ENCODE measurements around the gene AGO4.

AGO4 gene

DNA sequence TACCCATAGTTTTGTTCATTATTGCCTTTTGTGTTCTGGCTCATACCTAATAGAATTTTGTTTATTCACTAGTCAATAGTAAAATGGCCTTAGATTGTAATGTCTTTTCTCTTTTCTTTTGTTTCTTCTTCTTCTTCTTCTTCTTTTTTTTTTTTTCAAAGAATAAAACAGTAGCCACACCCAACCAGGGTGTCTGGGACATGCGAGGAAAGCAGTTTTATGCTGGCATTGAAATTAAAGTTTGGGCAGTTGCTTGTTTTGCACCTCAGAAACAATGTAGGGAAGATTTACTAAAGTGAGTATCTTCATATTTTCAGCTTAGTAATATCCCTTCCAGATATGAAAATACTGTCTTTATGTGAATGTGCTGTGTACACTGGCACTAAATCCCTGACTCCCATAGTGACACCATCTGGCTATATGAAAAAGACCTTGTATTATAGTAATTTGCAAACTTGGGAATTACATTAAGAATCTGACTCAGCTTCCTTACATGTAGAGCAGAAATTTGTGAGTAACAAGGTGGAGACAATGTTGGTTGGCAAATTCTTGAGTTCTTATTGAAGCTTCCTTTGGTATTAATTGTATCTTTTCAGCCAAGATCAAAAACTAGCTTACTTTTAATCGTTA, 24.6 kb downstream of the AGO4 start:
- peaks cover 100% of the 10 kb centered on the region for H3K36me3 ChIP-seq
- H3K4me3 ChIP-seq (ENCODE audit: low read depth in 1 of 2, low read length in 1 of 2): no peak overlapping the region
- H3K27ac ChIP-seq: no peak overlapping the region
- H3K9me3 ChIP-seq: no peaks in the 10 kb centered on the region
- no peak for TF ChIP-seq CTCF (IDR thresholded peaks at IDR 0.05)
- no peaks in the 10 kb centered on the region for H3K27me3 ChIP-seq
- H3K4me1 ChIP-seq (ENCODE audit: control insufficient read depth in 1 of 2, insufficient read depth in 1 of 2, low read depth in 1 of 2, low read length in 1 of 2): no peaks in the 10 kb centered on the region

DNA sequence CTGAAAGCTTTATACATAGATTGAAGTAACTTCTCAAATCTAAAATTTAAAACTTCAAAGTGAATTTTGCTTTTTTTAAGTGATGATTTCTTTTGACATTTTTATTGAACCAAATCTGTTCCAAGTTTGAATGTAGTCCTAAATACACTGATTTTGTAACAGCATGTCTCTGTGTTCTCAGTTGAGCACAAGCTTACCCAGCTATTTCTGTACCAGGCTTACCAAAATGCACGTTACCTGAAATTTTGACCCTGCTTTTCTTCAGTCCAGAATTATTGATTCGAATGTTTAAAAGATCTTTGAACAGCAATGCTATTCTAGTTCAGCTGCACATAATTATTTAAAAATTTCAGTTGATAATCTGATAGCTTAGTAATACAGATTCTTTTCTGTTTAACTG, 25.6 kb downstream of the AGO4 start:
- no peaks in the 10 kb centered on the region for H3K4me1 ChIP-seq (ENCODE audit: control insufficient read depth in 1 of 2, insufficient read depth in 1 of 2, low read depth in 1 of 2, low read length in 1 of 2)
- no peak for TF ChIP-seq CTCF (IDR thresholded peaks at IDR 0.05)
- no peak overlapping the region for H3K27ac ChIP-seq
- H3K36me3 ChIP-seq: peaks cover 100% of the 10 kb centered on the region
- H3K27me3 ChIP-seq: no peaks in the 10 kb centered on the region
- H3K4me3 ChIP-seq (ENCODE audit: low read depth in 1 of 2, low read length in 1 of 2): no peak overlapping the region
- no peaks in the 10 kb centered on the region for H3K9me3 ChIP-seq

GRCh38 chr1:35834218-35834617, 26.4 kb downstream of the AGO4 start:
- Histone ChIP-seq H3K4me1 (ENCODE audit: control insufficient read depth in 1 of 2, insufficient read depth in 1 of 2, low read depth in 1 of 2, low read length in 1 of 2) (no peaks in the 10 kb centered on the region), H3K27me3 (no peaks in the 10 kb centered on the region), H3K27ac (no peak overlapping the region), H3K36me3 (peaks cover 100% of the 10 kb centered on the region), H3K4me3 (ENCODE audit: low read depth in 1 of 2, low read length in 1 of 2) (no peak overlapping the region), H3K9me3 (no peaks in the 10 kb centered on the region)
- TF ChIP-seq CTCF (IDR thresholded peaks at IDR 0.05): no peak

GRCh38 chr1:35835398-35835797, 27.6 kb downstream of the AGO4 start:
- H3K9me3 ChIP-seq: no peaks in the 10 kb centered on the region
- H3K4me1 ChIP-seq (ENCODE audit: control insufficient read depth in 1 of 2, insufficient read depth in 1 of 2, low read depth in 1 of 2, low read length in 1 of 2): no peaks in the 10 kb centered on the region
- H3K27me3 ChIP-seq: no peaks in the 10 kb centered on the region
- H3K27ac ChIP-seq: no peak overlapping the region
- TF ChIP-seq CTCF (IDR thresholded peaks at IDR 0.05): no peak
- no peak overlapping the region for H3K4me3 ChIP-seq (ENCODE audit: low read depth in 1 of 2, low read length in 1 of 2)
- H3K36me3 ChIP-seq: peaks cover 100% of the 10 kb centered on the region

- Histone ChIP-seq H3K27ac (peak overlapping the region; percentile 7), H3K4me1 (ENCODE audit: control insufficient read depth in 1 of 2, insufficient read depth in 1 of 2, low read depth in 1 of 2, low read length in 1 of 2) (no peaks in the 10 kb centered on the region), H3K4me3 (ENCODE audit: low read depth in 1 of 2, low read length in 1 of 2) (no peak overlapping the region), H3K9me3 (no peaks in the 10 kb centered on the region), H3K36me3 (peaks cover 100% of the 10 kb centered on the region), H3K27me3 (no peaks in the 10 kb centered on the region)
- no peak for TF ChIP-seq CTCF (IDR thresholded peaks at IDR 0.05)
Measured at GRCh38 chr1:35836734-35837133, 28.9 kb downstream of the AGO4 start.
